Ovary (tissue), 9 donors: ENCODE results near the gene KLHL1. TPM values are rescaled to one million over a fixed set of nuclear protein-coding genes. Genes with fewer than 3 reads are reported as not detected.

Experiments used
- DNase-seq, 5 donors: peaks; one replicate each; pipeline ENCODE4 v3.0.0-alpha.2; 2019 to 2020
- H3K27ac ChIP-seq, 2 donors: fragments of 200-600 bp; one replicate each; pipeline versions ENCODE4 v1.5.1 to v1.8.0; 2019 to 2022
- H3K27me3 ChIP-seq: fragments of 200-600 bp; one replicate; pipeline ENCODE4 v1.8.0; 2022
- H3K36me3 ChIP-seq: fragments of 200-600 bp; sonication (generic); one replicate; pipeline ENCODE4 v1.5.1; 2019
- H3K4me1 ChIP-seq: one replicate; pipeline ENCODE4 v1.8.1; 2013; ENCODE audit warnings: mild to moderate bottlenecking, moderate library complexity; ENCODE audit not compliant: insufficient read depth
- H3K4me3 ChIP-seq: fragments of 200-600 bp; sonication (generic); one replicate; pipeline ENCODE4 v1.5.1; 2017
- H3K9me3 ChIP-seq, 2 donors: fragments of 200-600 bp in 1 of 2; sonication (generic) in 1 of 2; one replicate each; pipeline versions ENCODE4 v1.5.1 to v1.8.1; 2013 to 2019; ENCODE audit warnings: mild to moderate bottlenecking in 1 of 2, moderate library complexity in 1 of 2
- CTCF ChIP-seq, 3 donors: fragments of 450-650 bp in 2 of 3; fragments of 200-600 bp in 1 of 3; IDR thresholded peaks; one replicate each; pipeline versions ENCODE4 v1.5.1 to v1.8.0; 2016 to 2022; ENCODE audit warnings: antibody characterized with exemption in 3 of 3, mild to moderate bottlenecking in 1 of 3
- EP300 ChIP-seq: sonication (generic); formaldehyde crosslinking; IDR thresholded peaks from one replicate; pipeline ENCODE4 v1.6.1; 2017; ENCODE audit warnings: antibody characterized with exemption
- POLR2A ChIP-seq: fragments of 450-650 bp; IDR thresholded peaks from one replicate; pipeline ENCODE4 v1.6.1; 2017; ENCODE audit warnings: antibody characterized with exemption, mild to moderate bottlenecking, moderate library complexity
- WGBS, 3 donors: extraction: QIAGEN DNeasy Blood & Tissue Kit in 1 of 3; methylation state at CpG; one replicate each; pipeline versions ENCODE4 v1.1.5 to v1.1.7; 2013 to 2017; 5-methylcytosine and 5-hydroxymethylcytosine counted together
- intact Hi-C, 4 donors: fragments of 100-400 bp; cut with DNase I; formaldehyde crosslinking; loops; one replicate each; pipeline versions ENCODE4 v1.11.0 to v1.15.1; 2022 to 2023
- polyA plus RNA-seq, 2 donors: library from polyadenylated mRNA; stranded (reverse); fragments of 200-250 nt in 1 of 2; fragments of 350-450 nt in 1 of 2; fragmentation: Illumina TruSeq in 1 of 2; extraction: RNeasy Lipid Tissue Mini Kit (QIAGEN cat#74804) in 1 of 2; gene quantifications; one replicate each; pipeline ENCODE4 v1.2.3, GENCODE V29; 2013 to 2014
- total RNA-seq, 7 donors: library from RNA; depleted of rRNA in 2 of 7; stranded (reverse); fragments of >200 nt in 2 of 7; fragmentation: NEBNext Ultra II Directional in 3 of 7; extraction: Animal tissue kit (Norgen Biotek cat#: 25700) in 3 of 7; gene quantifications; one replicate each; pipeline versions ENCODE4 v1.1.0 to v1.2.4, GENCODE V29; 2016 to 2023
- donor health status: DM: no; HTN: no; CAD: no; lungs with moderate emphysema.
- donor health status: DM: no; HTN: no; CAD: no.
- donor health status: Bipolar disorder and iron deficiency.
- donor health status: DM: yes; HTN: yes; CAD: no.
- donor health status: DM: no; HTN: no; CAD: no.
- donor health status: DM: yes; HTN: yes; CAD: no.

KLHL1 gene
- total and polyA plus RNA-seq, 9 donors: not detected

- Histone ChIP-seq H3K9me3 (no peaks in the 10 kb centered on the region), H3K4me3 (no peak overlapping the region), H3K36me3 (no peaks in the 10 kb centered on the region), H3K27me3 (no peaks in the 10 kb centered on the region), H3K4me1 (no peaks in the 10 kb centered on the region), H3K27ac (no peak overlapping the region)
- TF ChIP-seq CTCF (IDR thresholded peaks at IDR 0.05) (no peak), EP300 (no peak), POLR2A (no peak)
- DNase-seq: no peak
- intact Hi-C loops: no loop called here
- WGBS, 3 donors: 45 to 67% (median 63%) methylated on average over 2 of the region's 2 CpGs
These were observed 205.2 kb downstream of the KLHL1 start for GRCh38 chr13:69903081-69903480.

GRCh38 chr13:69882451-69882850 is 225.8 kb downstream of the KLHL1 start:
- intact Hi-C loops: no loop called here
- H3K36me3 ChIP-seq: no peaks in the 10 kb centered on the region
- H3K4me1 ChIP-seq: no peaks in the 10 kb centered on the region
- no peak for DNase-seq
- H3K9me3 ChIP-seq: no peaks in the 10 kb centered on the region
- WGBS, 3 donors: 64 to 73% (median 69%) methylated on average over 1 of the region's 1 CpG
- H3K27ac ChIP-seq: no peak overlapping the region
- H3K27me3 ChIP-seq: no peaks in the 10 kb centered on the region
- H3K4me3 ChIP-seq: no peak overlapping the region
- TF ChIP-seq POLR2A: no peak
- TF ChIP-seq CTCF (IDR thresholded peaks at IDR 0.05): no peak
- no peak for TF ChIP-seq EP300

GRCh38 chr13:69879936-69880335 is 228.3 kb downstream of the KLHL1 start:
- DNase-seq: no peak
- H3K27ac ChIP-seq: no peak overlapping the region
- TF ChIP-seq EP300 (no peak), POLR2A (no peak), CTCF (IDR thresholded peaks at IDR 0.05) (no peak)
- H3K9me3 ChIP-seq: no peaks in the 10 kb centered on the region
- H3K36me3 ChIP-seq: no peaks in the 10 kb centered on the region
- WGBS, 3 donors: 77 to 83% (median 80%) methylated on average over 1 of the region's 1 CpG
- no peaks in the 10 kb centered on the region for H3K27me3 ChIP-seq
- H3K4me1 ChIP-seq: no peaks in the 10 kb centered on the region
- intact Hi-C loops: no loop called here
- no peak overlapping the region for H3K4me3 ChIP-seq

- Histone ChIP-seq H3K27ac (no peak overlapping the region), H3K4me3 (no peak overlapping the region), H3K36me3 (no peaks in the 10 kb centered on the region), H3K9me3 (no peaks in the 10 kb centered on the region), H3K4me1 (no peaks in the 10 kb centered on the region), H3K27me3 (no peaks in the 10 kb centered on the region)
- 78 to 85% (median 79%) methylated on average over 4 of the region's 4 CpGs for WGBS, 3 donors
- TF ChIP-seq EP300: no peak
- TF ChIP-seq CTCF (IDR thresholded peaks at IDR 0.05): no peak
- TF ChIP-seq POLR2A: no peak
- intact Hi-C loops: no loop called here
- no peak for DNase-seq
These were observed 235.8 kb downstream of the KLHL1 start for GRCh38 chr13:69872321-69873047.
